Neural crest cell (in vitro differentiated cells): ENCODE measurements around the gene SFN. TPM values are rescaled to one million over a fixed set of nuclear protein-coding genes. Genes with fewer than 3 reads are reported as not detected.
A peak's percentile ranks its signal among the peaks of the same experiment; 100 is the strongest.

Experiments
- DNase-seq: peaks from one replicate; pipeline ENCODE4 v3.0.0; 2021; ENCODE audit warnings: low read depth, mixed read lengths, low spot score
- H3K27ac Mint-ChIP-seq: one replicate; pipeline ENCODE4 v1.8.0; 2021; ENCODE audit warnings: mild to moderate bottlenecking, mixed read lengths; ENCODE audit not compliant: unreplicated experiment
- H3K27me3 Mint-ChIP-seq: 2 replicates; pipeline ENCODE4 v1.8.0; 2021; ENCODE audit warnings: low read depth, mild to moderate bottlenecking, mixed read lengths
- H3K36me3 Mint-ChIP-seq: 2 replicates; pipeline ENCODE4 v1.8.0; 2021; ENCODE audit warnings: low read depth, mild to moderate bottlenecking, mixed read lengths
- H3K4me1 Mint-ChIP-seq: 2 replicates; pipeline ENCODE4 v1.8.0; 2021; ENCODE audit warnings: mixed read lengths
- H3K4me3 Mint-ChIP-seq: one replicate; pipeline ENCODE4 v1.8.0; 2021; ENCODE audit warnings: mild to moderate bottlenecking, mixed read lengths
- H3K9me3 Mint-ChIP-seq: 2 replicates; pipeline ENCODE4 v1.8.0; 2021; ENCODE audit warnings: mixed read lengths
- long read RNA-seq: library from polyadenylated mRNA; unstranded; transcript quantifications from one replicate; pipeline ENCODE4 v2.0.0, GENCODE V29; 2020
- total RNA-seq: library from RNA; stranded (reverse); gene quantifications from 2 replicates; pipeline ENCODE4 v1.2.1, GENCODE V29; 2021
- TF ChIP-seq, protein P1 (sequence below): fragments of 200-600 bp; sonication (generic); conservative IDR thresholded peaks from 2 replicates; pipeline ENCODE4 v1.5.0; 2021; ENCODE audit warnings: antibody characterized with exemption, mild to moderate bottlenecking

The SFN gene
- total RNA-seq, result 0.30 TPM in 1 of 2 replicates, not detected in the other
- long read RNA-seq, result 0 reads

DNA sequence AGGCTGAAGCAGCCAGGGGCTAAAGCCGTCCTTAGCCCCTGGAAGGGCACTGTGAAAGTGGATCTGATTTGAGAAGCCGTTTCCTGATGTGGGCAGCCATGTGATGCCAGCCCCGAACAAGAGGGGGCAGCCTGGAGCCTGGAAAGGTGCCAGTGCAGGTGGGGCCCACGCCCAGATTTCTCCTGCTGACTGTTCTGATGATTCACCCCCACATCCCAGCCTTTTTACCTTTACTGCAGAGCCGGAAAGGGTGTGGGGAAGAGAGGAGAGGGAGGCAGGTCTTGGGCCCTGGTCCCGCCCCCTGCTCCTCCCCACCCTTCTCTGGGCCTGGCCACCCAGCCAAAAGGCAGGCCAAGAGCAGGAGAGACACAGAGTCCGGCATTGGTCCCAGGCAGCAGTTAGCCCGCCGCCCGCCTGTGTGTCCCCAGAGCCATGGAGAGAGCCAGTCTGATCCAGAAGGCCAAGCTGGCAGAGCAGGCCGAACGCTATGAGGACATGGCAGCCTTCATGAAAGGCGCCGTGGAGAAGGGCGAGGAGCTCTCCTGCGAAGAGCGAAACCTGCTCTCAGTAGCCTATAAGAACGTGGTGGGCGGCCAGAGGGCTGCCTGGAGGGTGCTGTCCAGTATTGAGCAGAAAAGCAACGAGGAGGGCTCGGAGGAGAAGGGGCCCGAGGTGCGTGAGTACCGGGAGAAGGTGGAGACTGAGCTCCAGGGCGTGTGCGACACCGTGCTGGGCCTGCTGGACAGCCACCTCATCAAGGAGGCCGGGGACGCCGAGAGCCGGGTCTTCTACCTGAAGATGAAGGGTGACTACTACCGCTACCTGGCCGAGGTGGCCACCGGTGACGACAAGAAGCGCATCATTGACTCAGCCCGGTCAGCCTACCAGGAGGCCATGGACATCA lies at the start of gene SFN:
SFN (plus strand) TSS at position 369 of the 904 bp plus-strand sequence; CDS start at position 433, 64 bp downstream.
- Mint-ChIP-seq H3K4me3 (peak within 1 kb of the TSS; percentile 88), H3K9me3 (no peaks in the 10 kb centered on the region), H3K36me3 (no peaks in the 10 kb centered on the region), H3K27ac (peak within 1 kb of the TSS; percentile 71), H3K4me1 (peaks cover 14% of the 10 kb centered on the region), H3K27me3 (no peaks in the 10 kb centered on the region)
- TF ChIP-seq, protein P1, sequence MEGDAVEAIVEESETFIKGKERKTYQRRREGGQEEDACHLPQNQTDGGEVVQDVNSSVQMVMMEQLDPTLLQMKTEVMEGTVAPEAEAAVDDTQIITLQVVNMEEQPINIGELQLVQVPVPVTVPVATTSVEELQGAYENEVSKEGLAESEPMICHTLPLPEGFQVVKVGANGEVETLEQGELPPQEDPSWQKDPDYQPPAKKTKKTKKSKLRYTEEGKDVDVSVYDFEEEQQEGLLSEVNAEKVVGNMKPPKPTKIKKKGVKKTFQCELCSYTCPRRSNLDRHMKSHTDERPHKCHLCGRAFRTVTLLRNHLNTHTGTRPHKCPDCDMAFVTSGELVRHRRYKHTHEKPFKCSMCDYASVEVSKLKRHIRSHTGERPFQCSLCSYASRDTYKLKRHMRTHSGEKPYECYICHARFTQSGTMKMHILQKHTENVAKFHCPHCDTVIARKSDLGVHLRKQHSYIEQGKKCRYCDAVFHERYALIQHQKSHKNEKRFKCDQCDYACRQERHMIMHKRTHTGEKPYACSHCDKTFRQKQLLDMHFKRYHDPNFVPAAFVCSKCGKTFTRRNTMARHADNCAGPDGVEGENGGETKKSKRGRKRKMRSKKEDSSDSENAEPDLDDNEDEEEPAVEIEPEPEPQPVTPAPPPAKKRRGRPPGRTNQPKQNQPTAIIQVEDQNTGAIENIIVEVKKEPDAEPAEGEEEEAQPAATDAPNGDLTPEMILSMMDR, result peak; percentile 60
- no peak for DNase-seq

DNA sequence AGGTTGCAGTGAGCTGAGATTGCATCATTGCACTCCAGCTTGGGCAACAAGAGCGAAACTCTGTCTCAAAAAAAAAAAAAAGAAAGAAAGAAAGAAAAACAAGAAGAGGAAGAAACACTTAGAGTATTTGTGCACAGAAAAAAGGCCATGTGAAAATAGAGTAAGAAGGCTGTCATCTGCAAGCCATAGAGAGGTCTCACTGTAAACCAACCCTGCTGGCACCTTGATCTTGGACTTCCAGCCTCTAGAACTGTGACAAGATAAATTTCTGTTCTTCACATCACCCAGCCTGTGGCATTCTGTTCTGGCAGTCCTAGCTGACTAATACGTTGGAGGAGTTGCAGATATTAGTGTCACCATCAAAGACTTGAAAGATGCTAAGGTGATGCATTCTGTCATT lies 48.6 kb upstream of the SFN start:
- no peaks in the 10 kb centered on the region for H3K9me3 Mint-ChIP-seq
- no peaks in the 10 kb centered on the region for H3K4me1 Mint-ChIP-seq
- H3K36me3 Mint-ChIP-seq, result no peaks in the 10 kb centered on the region
- H3K27ac Mint-ChIP-seq, result no peak overlapping the region
- H3K4me3 Mint-ChIP-seq, result no peak overlapping the region
- no peak for DNase-seq
- H3K27me3 Mint-ChIP-seq, result no peaks in the 10 kb centered on the region
- TF ChIP-seq, protein P1, result no peak

DNA sequence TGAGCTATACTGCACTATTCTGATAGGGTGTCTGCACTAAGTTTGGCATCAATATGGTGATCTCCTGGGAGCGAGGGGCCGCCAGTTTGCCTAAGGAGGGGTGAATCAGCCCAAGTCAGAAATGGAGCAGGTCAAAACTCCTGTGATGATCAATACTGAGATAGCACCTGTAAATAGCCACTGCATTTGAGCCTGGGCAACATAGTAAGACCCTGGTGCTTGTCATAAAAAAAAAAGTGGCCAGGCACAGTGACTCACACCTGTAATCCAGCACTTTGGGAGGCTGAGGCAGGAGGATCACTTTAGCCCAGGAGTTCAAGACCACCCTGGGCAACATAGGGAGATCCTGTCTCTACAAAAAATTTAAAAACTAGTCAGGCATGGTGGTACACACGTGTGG lies 48.1 kb upstream of the SFN start:
- H3K4me3 Mint-ChIP-seq, result no peak overlapping the region
- no peaks in the 10 kb centered on the region for H3K4me1 Mint-ChIP-seq
- H3K9me3 Mint-ChIP-seq, result no peaks in the 10 kb centered on the region
- no peak overlapping the region for H3K27ac Mint-ChIP-seq
- no peak for DNase-seq
- TF ChIP-seq, protein P1, result no peak
- no peaks in the 10 kb centered on the region for H3K27me3 Mint-ChIP-seq
- no peaks in the 10 kb centered on the region for H3K36me3 Mint-ChIP-seq

DNA sequence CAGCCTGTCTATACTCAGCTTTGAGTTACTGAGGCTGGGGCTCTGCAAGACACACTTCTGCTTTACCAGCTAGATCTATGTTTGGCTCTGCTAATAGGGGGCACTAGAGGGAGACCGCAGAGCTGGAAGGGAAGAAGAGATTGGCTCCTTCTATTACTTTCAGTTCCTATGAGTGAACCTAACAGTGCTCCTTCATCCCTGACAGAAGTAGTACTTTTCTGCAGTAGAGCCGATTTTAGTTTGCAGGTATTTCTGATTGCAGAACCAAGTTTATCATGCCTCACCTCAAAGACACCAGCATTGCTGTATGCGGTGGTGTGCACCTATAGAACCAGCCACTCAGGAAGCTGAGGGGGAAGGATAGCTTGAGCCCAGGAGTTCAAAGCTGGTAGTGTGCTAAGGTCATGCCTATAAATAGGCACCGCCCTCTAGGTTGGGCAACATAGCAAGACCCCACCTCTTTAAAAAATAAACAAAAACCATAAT lies 42.1 kb upstream of the SFN start:
- Mint-ChIP-seq H3K4me1 (no peaks in the 10 kb centered on the region), H3K27ac (no peak overlapping the region), H3K9me3 (no peaks in the 10 kb centered on the region), H3K27me3 (no peaks in the 10 kb centered on the region), H3K4me3 (peak overlapping the region; percentile 23), H3K36me3 (no peaks in the 10 kb centered on the region)
- DNase-seq, result no peak
- TF ChIP-seq, protein P1, result no peak

DNA sequence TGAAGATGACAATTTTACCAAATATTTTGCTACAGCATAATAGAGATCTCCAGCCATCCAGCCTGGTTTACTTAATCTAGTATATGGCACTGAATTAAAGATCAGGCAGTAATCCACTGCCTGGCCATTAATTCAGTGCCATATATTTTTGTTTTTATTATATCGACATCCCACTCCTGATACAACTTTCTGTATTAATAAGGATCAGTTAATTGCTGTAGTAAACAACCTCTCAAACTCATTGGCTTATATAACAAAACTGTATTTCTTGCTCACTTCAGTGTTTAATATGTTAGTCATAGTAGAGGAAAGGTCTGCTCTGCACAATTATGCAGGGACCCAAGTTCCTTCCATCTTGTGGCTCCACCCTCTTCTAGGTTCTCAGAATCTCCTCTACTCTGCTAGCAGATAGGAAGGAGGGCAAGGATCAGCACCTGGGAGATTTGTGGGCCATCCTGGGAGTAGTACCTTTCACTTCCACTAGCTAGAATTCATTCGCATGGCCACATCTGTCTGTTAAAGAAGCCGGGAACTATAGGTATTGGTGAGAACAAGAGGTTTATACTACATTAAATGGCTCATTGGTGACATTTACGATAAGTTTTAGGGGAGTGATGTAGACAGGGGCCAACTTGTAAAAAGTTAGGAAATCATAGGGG lies 40.1 kb upstream of the SFN start:
- Mint-ChIP-seq H3K27me3 (no peaks in the 10 kb centered on the region), H3K4me1 (peaks cover 12% of the 10 kb centered on the region), H3K36me3 (no peaks in the 10 kb centered on the region), H3K9me3 (no peaks in the 10 kb centered on the region), H3K27ac (no peak overlapping the region), H3K4me3 (peak overlapping the region; percentile 42)
- no peak for DNase-seq
- TF ChIP-seq, protein P1, result peak; percentile 21
